ENCODE data around the gene CCDC134. TPM values are rescaled to one million over a fixed set of nuclear protein-coding genes. Genes with fewer than 3 reads are reported as not detected.

Gene CCDC134
- total and polyA plus RNA-seq, 2 of the 8 experiments (the other 6 are each of a cell fraction or from before 2014, with no cell fraction given): 7.7 to 20.0 TPM

DNA sequence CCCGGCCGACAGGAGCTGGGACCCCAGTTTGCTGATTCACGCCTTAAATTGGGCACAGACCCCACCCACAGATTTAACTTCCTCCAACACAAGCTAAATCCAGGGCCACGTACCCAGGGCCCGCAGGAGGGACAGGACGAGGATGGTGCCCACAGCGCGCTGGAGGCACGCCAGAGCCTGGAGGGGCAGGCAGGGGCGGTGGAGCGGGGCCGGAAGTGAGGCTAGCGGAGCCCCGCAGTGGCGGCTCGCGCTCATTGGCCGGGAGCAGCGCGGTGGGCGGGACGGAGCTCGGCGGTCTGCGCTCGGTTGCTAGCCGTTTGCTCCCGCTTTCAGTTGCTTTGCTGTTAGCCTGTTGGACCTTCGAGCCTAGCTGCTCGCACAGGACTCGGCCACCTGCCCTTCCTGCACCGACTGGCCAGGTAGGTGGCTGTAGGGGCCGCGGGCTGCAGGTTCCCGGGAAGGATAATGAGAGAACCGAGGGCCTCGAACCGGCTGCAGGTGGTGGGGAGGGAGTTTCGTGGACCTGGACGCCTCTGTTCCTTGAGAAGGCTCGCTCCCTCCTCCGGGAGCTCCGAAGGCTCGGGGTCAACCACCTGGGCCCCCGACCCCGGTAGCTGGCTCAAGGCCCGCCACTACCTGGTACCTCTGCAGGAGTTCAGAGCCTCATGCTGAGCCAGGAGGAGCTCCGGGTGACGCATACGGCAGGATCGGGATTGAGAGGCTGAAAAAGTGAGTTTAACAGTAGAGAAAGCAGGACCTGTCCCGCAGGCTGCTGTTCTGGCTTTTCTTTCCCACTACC lies at the start of gene CCDC134 (continued):
- TF ChIP-seq ASH2L (IDR thresholded peaks at IDR 0.05; ENCODE audit: low read length) (peak; percentile 48), KDM4A (IDR thresholded peaks at IDR 0.05; ENCODE audit: low read depth, low read length, severe bottlenecking) (peak; percentile 72), RFX5 (IDR thresholded peaks at IDR 0.05; ENCODE audit: borderline replicate concordance, low read depth, low read length) (no peak), CREB1 (IDR thresholded peaks at IDR 0.05) (peak; percentile 52), CTCF (IDR thresholded peaks at IDR 0.05; ENCODE audit: control extremely low read depth in 1 of 3, insufficient read depth in 1 of 3, low read depth in 1 of 3, low read length in 3 of 3) (no peak), RNF2 (IDR thresholded peaks at IDR 0.05; ENCODE audit: borderline replicate concordance, low read depth, low read length, missing control alignments, poor library complexity, severe bottlenecking) (peak; percentile 17), CHD2 (IDR thresholded peaks at IDR 0.05; ENCODE audit: low read length) (no peak), PHF8 (conservative IDR thresholded peaks at IDR 0.05; ENCODE audit: low read depth, low read length) (peak; percentile 73; the same call in 1 of the 2 replicates), SIX5 (IDR thresholded peaks at IDR 0.05; ENCODE audit: low read depth, low read length) (no peak), CBX8 (IDR thresholded peaks at IDR 0.05; ENCODE audit: borderline replicate concordance, low read depth, low read length) (no peak), RXRA (IDR thresholded peaks at IDR 0.05; ENCODE audit: insufficient read depth, low read depth, low read length) (no peak), SIRT6 (IDR thresholded peaks at IDR 0.05; ENCODE audit: low read length) (no peak), POLR2A (IDR thresholded peaks at IDR 0.05; ENCODE audit: control extremely low read depth in 1 of 2, low read depth in 2 of 2, low read length in 2 of 2) (peak; percentile 83 to 94)
- TF ChIP-seq, protein P1, sequence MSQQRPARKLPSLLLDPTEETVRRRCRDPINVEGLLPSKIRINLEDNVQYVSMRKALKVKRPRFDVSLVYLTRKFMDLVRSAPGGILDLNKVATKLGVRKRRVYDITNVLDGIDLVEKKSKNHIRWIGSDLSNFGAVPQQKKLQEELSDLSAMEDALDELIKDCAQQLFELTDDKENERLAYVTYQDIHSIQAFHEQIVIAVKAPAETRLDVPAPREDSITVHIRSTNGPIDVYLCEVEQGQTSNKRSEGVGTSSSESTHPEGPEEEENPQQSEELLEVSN (IDR thresholded peaks at IDR 0.05): peak; percentile 60
- TF ChIP-seq, protein P2, sequence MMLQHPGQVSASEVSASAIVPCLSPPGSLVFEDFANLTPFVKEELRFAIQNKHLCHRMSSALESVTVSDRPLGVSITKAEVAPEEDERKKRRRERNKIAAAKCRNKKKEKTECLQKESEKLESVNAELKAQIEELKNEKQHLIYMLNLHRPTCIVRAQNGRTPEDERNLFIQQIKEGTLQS (IDR thresholded peaks at IDR 0.05; ENCODE audit: insufficient read depth, low read depth, low read length): no peak

All from H1 (cell line).